Neural progenitor cell (in vitro differentiated cells): Measurements from ENCODE around the gene PLCH2. TPM values are rescaled to one million over a fixed set of nuclear protein-coding genes. Genes with fewer than 3 reads are reported as not detected.

ENCODE experiments used
- DNase-seq: peaks from one replicate; pipeline ENCODE4 v3.0.0-alpha.2; 2016; ENCODE audit warnings: low spot score
- H2AFZ ChIP-seq: fragments of 200-600 bp; sonication (generic); replicated peaks from 2 replicates; pipeline ENCODE4 v1.6.1; 2016; ENCODE audit warnings: antibody characterized with exemption
- H3F3A ChIP-seq: fragments of 200-600 bp; sonication (generic); 2 replicates; pipeline ENCODE4 v1.6.1; 2016; ENCODE audit warnings: antibody characterized with exemption, low read depth
- H3K27ac ChIP-seq: fragments of 200-600 bp; sonication (generic); 2 replicates; pipeline ENCODE4 v1.5.1; 2016; ENCODE audit warnings: mild to moderate bottlenecking
- H3K27me3 ChIP-seq: fragments of 200-600 bp; sonication (generic); 2 replicates; pipeline ENCODE4 v1.6.1; 2016; ENCODE audit warnings: mild to moderate bottlenecking, moderate library complexity
- H3K36me3 ChIP-seq: fragments of 200-600 bp; sonication (generic); 2 replicates; pipeline ENCODE4 v1.5.1; 2016
- H3K4me1 ChIP-seq: fragments of 200-600 bp; sonication (generic); 2 replicates; pipeline ENCODE4 v1.6.1; 2016; ENCODE audit warnings: mixed run types
- H3K4me2 ChIP-seq: fragments of 200-600 bp; sonication (generic); 2 replicates; pipeline ENCODE4 v1.6.1; 2016
- H3K4me3 ChIP-seq: fragments of 200-600 bp; sonication (generic); 2 replicates; pipeline ENCODE4 v1.5.1; 2016
- H3K79me2 ChIP-seq: fragments of 200-600 bp; sonication (generic); 2 replicates; pipeline ENCODE4 v1.6.1; 2016; ENCODE audit warnings: low read depth
- H3K9ac ChIP-seq: fragments of 200-600 bp; sonication (generic); 2 replicates; pipeline ENCODE4 v1.6.1; 2016
- H3K9me3 ChIP-seq: fragments of 200-600 bp; sonication (generic); 2 replicates; pipeline ENCODE4 v1.5.1; 2016; ENCODE audit warnings: low read depth
- H4K20me1 ChIP-seq: fragments of 200-600 bp; sonication (generic); 2 replicates; pipeline ENCODE4 v1.6.1; 2016; ENCODE audit warnings: low read depth
- H3K27ac Mint-ChIP-seq: 3 replicates; pipeline ENCODE4 v1.8.0; 2021; ENCODE audit warnings: mixed read lengths
- H3K27me3 Mint-ChIP-seq: 2 replicates; pipeline ENCODE4 v1.8.0; 2022; ENCODE audit warnings: low read depth, mild to moderate bottlenecking, inconsistent platforms, moderate library complexity, mixed read lengths; ENCODE audit not compliant: insufficient read depth
- H3K36me3 Mint-ChIP-seq: 3 replicates; pipeline ENCODE4 v1.8.0; 2021; ENCODE audit warnings: mixed read lengths
- H3K4me1 Mint-ChIP-seq: 3 replicates; pipeline ENCODE4 v1.8.0; 2021; ENCODE audit warnings: mixed read lengths
- H3K4me3 Mint-ChIP-seq: 3 replicates; pipeline ENCODE4 v1.8.0; 2021; ENCODE audit warnings: mild to moderate bottlenecking, moderate library complexity, mixed read lengths
- H3K9me3 Mint-ChIP-seq: 3 replicates; pipeline ENCODE4 v1.8.0; 2020; ENCODE audit warnings: mixed read lengths
- EZH2 ChIP-seq: fragments of 200-600 bp; sonication (generic); IDR thresholded peaks from 2 replicates; pipeline ENCODE4 v1.6.1; 2017; ENCODE audit warnings: antibody characterized with exemption, mild to moderate bottlenecking, moderate library complexity
- EZH2phosphoT487 ChIP-seq: fragments of 200-600 bp; sonication (generic); IDR thresholded peaks from 2 replicates; pipeline ENCODE4 v1.6.1; 2017; ENCODE audit warnings: antibody characterized with exemption
- total RNA-seq: library from RNA; depleted of rRNA; stranded (reverse); fragments of >200 nt; gene quantifications from 2 replicates; pipeline ENCODE4 v1.2.3, GENCODE V29; 2015; ENCODE audit warnings: low replicate concordance
- TF ChIP-seq, protein P1 (sequence below): fragments of 200-600 bp; sonication (generic); IDR thresholded peaks from 2 replicates; pipeline ENCODE4 v1.5.1; 2017; ENCODE audit warnings: antibody characterized with exemption, mild to moderate bottlenecking

Gene PLCH2
- total RNA-seq, 1 donor from 2014 or later = 0.54 TPM

DNA sequence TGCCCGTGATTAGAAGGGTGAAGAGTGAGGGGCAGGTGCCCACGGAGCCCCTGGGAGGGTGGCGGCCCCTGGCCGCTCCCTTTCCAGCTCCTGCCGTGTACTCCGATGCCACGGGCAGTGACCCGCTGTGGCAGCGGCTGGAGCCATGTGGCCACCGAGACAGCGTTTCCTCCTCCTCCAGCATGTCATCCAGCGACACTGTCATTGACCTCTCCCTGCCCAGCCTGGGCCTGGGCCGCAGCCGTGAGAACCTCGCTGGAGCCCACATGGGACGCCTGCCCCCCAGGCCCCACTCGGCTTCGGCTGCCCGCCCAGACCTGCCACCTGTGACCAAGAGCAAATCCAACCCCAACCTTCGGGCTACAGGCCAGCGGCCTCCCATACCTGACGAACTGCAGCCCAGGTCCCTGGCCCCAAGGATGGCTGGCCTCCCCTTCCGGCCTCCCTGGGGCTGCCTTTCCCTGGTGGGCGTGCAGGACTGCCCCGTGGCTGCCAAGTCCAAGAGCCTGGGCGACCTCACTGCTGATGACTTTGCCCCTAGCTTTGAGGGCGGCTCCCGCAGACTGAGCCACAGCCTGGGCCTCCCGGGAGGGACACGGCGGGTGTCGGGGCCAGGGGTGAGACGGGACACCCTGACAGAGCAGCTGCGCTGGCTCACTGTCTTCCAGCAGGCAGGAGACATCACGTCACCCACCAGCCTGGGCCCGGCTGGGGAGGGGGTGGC, 28.3 kb downstream of the PLCH2 start:
- no peak overlapping the region for H3K27ac Mint-ChIP-seq
- H3K4me1 ChIP-seq = no peaks in the 10 kb centered on the region
- DNase-seq = no peak

DNA sequence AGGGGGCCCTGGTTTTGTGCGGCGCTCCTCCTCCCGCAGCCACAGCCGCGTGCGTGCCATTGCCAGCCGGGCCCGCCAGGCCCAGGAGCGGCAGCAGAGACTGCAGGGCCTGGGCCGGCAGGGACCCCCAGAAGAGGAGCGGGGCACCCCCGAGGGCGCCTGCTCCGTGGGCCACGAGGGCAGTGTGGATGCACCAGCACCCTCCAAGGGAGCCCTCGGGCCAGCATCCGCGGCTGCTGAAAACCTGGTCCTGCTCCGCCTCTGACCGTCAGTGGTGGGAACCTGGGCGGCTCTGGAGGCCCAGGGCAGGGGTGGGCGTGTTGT, 28.8 kb downstream of the PLCH2 start:
- no peaks in the 10 kb centered on the region for H3K4me1 ChIP-seq
- no peak for DNase-seq
- H3K36me3 Mint-ChIP-seq = peaks cover 2% of the 10 kb centered on the region
- H3K27me3 ChIP-seq = no peaks in the 10 kb centered on the region
- H3K36me3 ChIP-seq = no peaks in the 10 kb centered on the region
- peaks cover 3% of the 10 kb centered on the region for H3K4me1 Mint-ChIP-seq
- H3K4me2 ChIP-seq = no peak overlapping the region
- H4K20me1 ChIP-seq = peaks cover 49% of the 10 kb centered on the region
- no peak overlapping the region for H3K9ac ChIP-seq
- H3K79me2 ChIP-seq = no peaks in the 10 kb centered on the region
- no peak overlapping the region for H3K4me3 ChIP-seq
- H3K27ac Mint-ChIP-seq = no peak overlapping the region
- no peaks in the 10 kb centered on the region for H3K9me3 ChIP-seq
- no peak overlapping the region for H3K27ac ChIP-seq
- H3F3A ChIP-seq = no peaks in the 10 kb centered on the region
- H3K9me3 Mint-ChIP-seq = no peaks in the 10 kb centered on the region
- H3K27me3 Mint-ChIP-seq = peaks cover 2% of the 10 kb centered on the region
- H2AFZ ChIP-seq = no peak overlapping the region
- no peak overlapping the region for H3K4me3 Mint-ChIP-seq
- TF ChIP-seq EZH2phosphoT487 (no peak), EZH2 (no peak)
- TF ChIP-seq, protein P1, sequence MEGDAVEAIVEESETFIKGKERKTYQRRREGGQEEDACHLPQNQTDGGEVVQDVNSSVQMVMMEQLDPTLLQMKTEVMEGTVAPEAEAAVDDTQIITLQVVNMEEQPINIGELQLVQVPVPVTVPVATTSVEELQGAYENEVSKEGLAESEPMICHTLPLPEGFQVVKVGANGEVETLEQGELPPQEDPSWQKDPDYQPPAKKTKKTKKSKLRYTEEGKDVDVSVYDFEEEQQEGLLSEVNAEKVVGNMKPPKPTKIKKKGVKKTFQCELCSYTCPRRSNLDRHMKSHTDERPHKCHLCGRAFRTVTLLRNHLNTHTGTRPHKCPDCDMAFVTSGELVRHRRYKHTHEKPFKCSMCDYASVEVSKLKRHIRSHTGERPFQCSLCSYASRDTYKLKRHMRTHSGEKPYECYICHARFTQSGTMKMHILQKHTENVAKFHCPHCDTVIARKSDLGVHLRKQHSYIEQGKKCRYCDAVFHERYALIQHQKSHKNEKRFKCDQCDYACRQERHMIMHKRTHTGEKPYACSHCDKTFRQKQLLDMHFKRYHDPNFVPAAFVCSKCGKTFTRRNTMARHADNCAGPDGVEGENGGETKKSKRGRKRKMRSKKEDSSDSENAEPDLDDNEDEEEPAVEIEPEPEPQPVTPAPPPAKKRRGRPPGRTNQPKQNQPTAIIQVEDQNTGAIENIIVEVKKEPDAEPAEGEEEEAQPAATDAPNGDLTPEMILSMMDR = no peak

More for the DNA sequence above, 28.3 kb downstream of the PLCH2 start:
- no peaks in the 10 kb centered on the region for H3K27me3 ChIP-seq
- H3K4me1 Mint-ChIP-seq = peaks cover 3% of the 10 kb centered on the region
- H3K9ac ChIP-seq = no peak overlapping the region
- H3K36me3 Mint-ChIP-seq = peaks cover 2% of the 10 kb centered on the region
- no peak overlapping the region for H3K27ac ChIP-seq
- H3K27me3 Mint-ChIP-seq = peaks cover 2% of the 10 kb centered on the region
- no peak for TF ChIP-seq EZH2
- TF ChIP-seq, protein P1 = no peak
- peaks cover 47% of the 10 kb centered on the region for H4K20me1 ChIP-seq
- H3F3A ChIP-seq = no peaks in the 10 kb centered on the region
- H3K9me3 ChIP-seq = no peaks in the 10 kb centered on the region
- H3K4me3 ChIP-seq = no peak overlapping the region
- H3K4me2 ChIP-seq = no peak overlapping the region
- H3K4me3 Mint-ChIP-seq = no peak overlapping the region
- H3K9me3 Mint-ChIP-seq = no peaks in the 10 kb centered on the region
- H3K36me3 ChIP-seq = no peaks in the 10 kb centered on the region
- H2AFZ ChIP-seq = no peak overlapping the region
- no peaks in the 10 kb centered on the region for H3K79me2 ChIP-seq

DNA sequence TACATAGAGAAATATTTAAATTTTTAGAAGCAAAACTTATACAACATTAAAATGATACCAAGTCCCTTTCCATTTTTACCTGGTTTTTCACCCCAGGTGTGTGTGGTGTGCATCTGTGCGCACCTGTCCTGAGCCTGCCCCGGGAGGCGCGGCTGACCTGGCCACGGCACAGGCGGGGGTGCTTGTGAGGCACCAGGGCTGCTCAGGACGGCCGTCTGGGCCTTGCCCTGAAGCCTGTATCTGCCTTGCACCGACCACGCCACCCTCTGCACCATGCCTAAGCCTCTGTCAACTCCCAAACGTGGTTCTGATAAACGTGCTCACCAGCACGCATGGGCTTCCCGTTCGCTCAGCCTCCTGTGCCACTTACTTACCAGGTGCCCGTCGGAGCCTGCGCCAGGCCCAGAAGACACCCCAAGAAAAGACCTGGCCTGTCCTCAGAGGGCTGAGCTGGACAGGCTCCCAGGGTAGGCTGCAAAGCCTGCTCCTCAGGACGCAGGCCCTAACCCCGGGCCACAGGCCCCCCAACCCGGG, 29.4 kb downstream of the PLCH2 start:
- no peak overlapping the region for H3K4me2 ChIP-seq
- peaks cover 2% of the 10 kb centered on the region for H3K36me3 Mint-ChIP-seq
- H3K4me3 Mint-ChIP-seq = no peak overlapping the region
- H4K20me1 ChIP-seq = peaks cover 49% of the 10 kb centered on the region
- no peak overlapping the region for H3K4me3 ChIP-seq
- no peak for DNase-seq
- H3K36me3 ChIP-seq = no peaks in the 10 kb centered on the region
- no peaks in the 10 kb centered on the region for H3K79me2 ChIP-seq
- no peak overlapping the region for H3K27ac Mint-ChIP-seq
- TF ChIP-seq EZH2 = no peak
- TF ChIP-seq, protein P1 = no peak
- no peak for TF ChIP-seq EZH2phosphoT487
- no peak overlapping the region for H2AFZ ChIP-seq
- no peak overlapping the region for H3K27ac ChIP-seq
- no peaks in the 10 kb centered on the region for H3K9me3 ChIP-seq
- H3K4me1 ChIP-seq = no peaks in the 10 kb centered on the region
- peaks cover under 1% of the 10 kb centered on the region for H3K4me1 Mint-ChIP-seq
- H3F3A ChIP-seq = no peaks in the 10 kb centered on the region
- H3K9me3 Mint-ChIP-seq = no peaks in the 10 kb centered on the region
- no peak overlapping the region for H3K9ac ChIP-seq
- H3K27me3 Mint-ChIP-seq = peaks cover 2% of the 10 kb centered on the region
- H3K27me3 ChIP-seq = no peaks in the 10 kb centered on the region
